KG1 (cell line): ENCODE results near the gene NRTN.

Experiments
- DNase-seq: peaks from one replicate; lab custom pipeline; 2025; lab: John Stamatoyannopoulos, UW

NRTN gene

GRCh38 chr19:5790559-5791520 lies 14.0 kb upstream of the NRTN start, which contains the start of gene DUS3L:
Gene DUS3L (minus strand): TSS chr19:5791163. CDS start chr19:5791141, 22 bp downstream.
- peak; percentile 88 for DNase-seq

- DNase-seq: no peak
These were observed 12.6 kb upstream of the NRTN start for GRCh38 chr19:5792224-5792623.

GRCh38 chr19:5793188-5793587 lies 11.7 kb upstream of the NRTN start:
- DNase-seq: no peak

GRCh38 chr19:5795382-5795919 lies 9.4 kb upstream of the NRTN start:
- DNase-seq: no peak

GRCh38 chr19:5798244-5798643 lies 6.6 kb upstream of the NRTN start:
- no peak for DNase-seq

- DNase-seq: peak; percentile 38
These were observed 5.3 kb upstream of the NRTN start for GRCh38 chr19:5799247-5800241.

GRCh38 chr19:5800361-5801270 lies 4.3 kb upstream of the NRTN start:
- DNase-seq: no peak

GRCh38 chr19:5801796-5802619 lies 2.9 kb upstream of the NRTN start:
- no peak for DNase-seq

- no peak for DNase-seq
These were observed 1.5 kb upstream of the NRTN start for GRCh38 chr19:5803441-5803751.

GRCh38 chr19:5803752-5804515 lies 933 bp upstream of the NRTN start:
- DNase-seq: peak; percentile 89

- DNase-seq: peak; percentile 2
These were observed 730 bp downstream of the NRTN start for GRCh38 chr19:5805462-5806132.

GRCh38 chr19:5806133-5806489 lies 1.2 kb downstream of the NRTN start:
- DNase-seq: no peak

- no peak for DNase-seq
These were observed 2.0 kb downstream of the NRTN start for GRCh38 chr19:5806905-5807304.

GRCh38 chr19:5808120-5808816 lies 3.4 kb downstream of the NRTN start:
- no peak for DNase-seq

GRCh38 chr19:5809053-5809452 lies 4.2 kb downstream of the NRTN start:
- DNase-seq: no peak

- no peak for DNase-seq
These were observed 4.6 kb downstream of the NRTN start for GRCh38 chr19:5809469-5809868.

GRCh38 chr19:5811117-5811516 lies 6.2 kb downstream of the NRTN start:
- no peak for DNase-seq

GRCh38 chr19:5814123-5814851 lies 9.4 kb downstream of the NRTN start:
- DNase-seq: no peak
